Small intestine (tissue), 7 donors: ENCODE data around the gene SFXN5. TPM values are rescaled to one million over a fixed set of nuclear protein-coding genes. Genes with fewer than 3 reads are reported as not detected.

Experiments used
- DNase-seq, 2 donors: peaks; one replicate each; pipeline versions ENCODE4 v3.0.0 to v3.0.0-alpha.2; 2013
- FAIRE-seq: peaks from 2 replicates; lab custom pipeline; 2012; peaks lifted over from hg19 to GRCh38; lab: Jason Lieb, UNC
- H3K27ac ChIP-seq, 3 donors: one replicate each; pipeline ENCODE4 v1.5.1; 2013; ENCODE audit warnings: low read length in 2 of 3, mild to moderate bottlenecking in 2 of 3, control low read depth in 1 of 3, inconsistent platforms in 1 of 3, low read depth in 1 of 3, moderate library complexity in 1 of 3
- H3K27me3 ChIP-seq, 3 donors: one replicate each; pipeline ENCODE4 v1.6.1; 2013; ENCODE audit warnings: low read length in 3 of 3, inconsistent platforms in 1 of 3; ENCODE audit not compliant: control insufficient read depth in 3 of 3, insufficient read depth in 3 of 3
- H3K36me3 ChIP-seq, 3 donors: one replicate each; pipeline ENCODE4 v1.6.1; 2013; ENCODE audit warnings: low read length in 3 of 3, inconsistent platforms in 1 of 3, low read depth in 1 of 3, mild to moderate bottlenecking in 1 of 3, moderate library complexity in 1 of 3; ENCODE audit not compliant: control insufficient read depth in 3 of 3, insufficient read depth in 2 of 3
- H3K4me1 ChIP-seq, 3 donors: one replicate each; pipeline ENCODE4 v1.6.1; 2013; ENCODE audit warnings: low read length in 2 of 3, inconsistent platforms in 1 of 3, low read depth in 1 of 3, mild to moderate bottlenecking in 1 of 3, moderate library complexity in 1 of 3; ENCODE audit not compliant: control insufficient read depth in 3 of 3, insufficient read depth in 2 of 3
- H3K4me3 ChIP-seq, 3 donors: one replicate each; pipeline ENCODE4 v1.5.1; 2013; ENCODE audit warnings: low read length in 3 of 3, control low read depth in 1 of 3, inconsistent platforms in 1 of 3, low read depth in 1 of 3, mild to moderate bottlenecking in 1 of 3, moderate library complexity in 1 of 3
- H3K9me3 ChIP-seq, 2 donors: one replicate each; pipeline ENCODE4 v1.6.1; 2013; ENCODE audit warnings: low read depth in 1 of 2, low read length in 1 of 2; ENCODE audit not compliant: control insufficient read depth in 2 of 2, insufficient read depth in 1 of 2
- WGBS, 3 donors: extraction: QIAGEN DNeasy Blood & Tissue Kit; methylation state at CpG; one replicate each; pipeline ENCODE4 v1.1.7; 2013; 5-methylcytosine and 5-hydroxymethylcytosine counted together
- polyA plus RNA-seq, 4 donors: library from polyadenylated mRNA; stranded (reverse) in 3 of 4; unstranded in 1 of 4; fragments of 200-250 nt in 3 of 4; fragments of 120-200 nt in 1 of 4; gene quantifications; one replicate each; pipeline versions ENCODE4 v1.2.1 to v1.2.3, GENCODE V29; 2013
- donor health status: healthy with polysubstance abuse.
- donor health status: control.
- donor health status: control.
- donor health status: Bipolar disorder and iron deficiency.
- donor health status: healthy.

Gene SFXN5
- polyA plus RNA-seq, 4 donors = 5.4 to 28.5 (median 9.8) TPM

- Histone ChIP-seq H3K27me3 (no peaks in the 10 kb centered on the region), H3K27ac (peak overlapping the region; percentile 5 to 76 (median 72)), H3K9me3 (no peaks in the 10 kb centered on the region), H3K36me3 (peaks cover 0 to 7% (median 0%) of the 10 kb centered on the region in 3 donors), H3K4me1 (peaks cover 0 to 21% (median 2%) of the 10 kb centered on the region in 3 donors), H3K4me3 (peak overlapping the region; percentile 47 to 81 (median 75))
- FAIRE-seq (no peak), DNase-seq (peak; percentile 29 to 78)
- 2 to 6% (median 3%) methylated on average over 43 to 88 of the region's 88 CpGs for WGBS, 3 donors
These were observed 40.8 kb upstream of the SFXN5 start for GRCh38 chr2:73112026-73112912.

- DNase-seq (peak; percentile 58 to 71), FAIRE-seq (no peak)
- peak overlapping the region in 2 of 3 donors; percentile 47 to 81 for H3K4me3 ChIP-seq
- H3K9me3 ChIP-seq = no peaks in the 10 kb centered on the region
- peaks cover 0 to 21% (median 2%) of the 10 kb centered on the region in 3 donors for H3K4me1 ChIP-seq
- WGBS, 3 donors = 15 to 25% (median 22%) methylated on average over 12 to 16 of the region's 16 CpGs
- peak overlapping the region in 2 of 3 donors; percentile 72 to 76 for H3K27ac ChIP-seq
- H3K36me3 ChIP-seq = peaks cover 0 to 11% (median 0%) of the 10 kb centered on the region in 3 donors
- H3K27me3 ChIP-seq = no peaks in the 10 kb centered on the region
These were observed 39.8 kb upstream of the SFXN5 start for GRCh38 chr2:73111073-73112025.

DNA sequence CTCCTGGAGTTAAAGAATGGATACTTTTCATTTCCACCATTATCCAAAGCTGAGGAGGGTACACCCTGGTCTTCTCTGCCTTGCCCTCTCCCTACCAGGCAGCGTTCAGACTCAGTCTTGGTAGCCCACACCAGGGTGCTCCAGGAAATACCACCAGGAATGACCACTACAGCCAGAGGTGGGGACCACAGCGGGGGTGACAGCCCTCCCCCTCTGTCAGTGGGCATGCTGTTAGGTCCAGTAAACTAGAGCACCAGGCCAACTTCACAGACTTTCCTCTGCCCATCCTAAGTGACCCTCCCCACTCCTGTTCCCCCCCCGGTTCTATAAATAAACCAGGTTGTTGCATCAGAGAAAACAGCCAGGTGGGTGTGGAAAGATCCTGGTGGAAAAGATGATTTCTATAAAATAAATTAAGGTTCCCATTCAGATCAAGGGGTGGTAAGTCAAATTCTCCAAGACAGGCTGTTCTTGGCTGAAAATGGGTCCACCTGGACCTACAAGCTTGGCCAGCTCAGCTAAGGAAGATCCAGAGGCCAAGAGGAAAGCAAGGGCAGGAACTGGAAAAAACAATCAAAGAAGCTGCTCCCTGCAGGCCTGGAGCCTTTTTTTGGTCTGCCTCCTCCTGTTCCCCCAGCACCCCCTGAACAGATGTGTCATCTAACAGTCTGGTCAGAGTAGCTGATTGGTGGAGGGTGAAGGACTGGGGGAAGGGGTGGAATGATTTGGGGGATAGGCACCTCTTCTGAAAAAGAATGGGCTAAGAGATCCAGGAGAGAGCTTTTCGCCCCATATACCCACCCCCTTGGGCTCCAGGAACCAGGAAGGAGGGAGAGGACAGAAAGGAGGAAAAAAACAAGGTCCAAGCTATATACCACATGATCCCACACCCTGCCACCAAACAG, 38.9 kb upstream of the SFXN5 start:
- H3K4me3 ChIP-seq = no peak overlapping the region
- peaks cover 0 to 17% (median 0%) of the 10 kb centered on the region in 3 donors for H3K36me3 ChIP-seq
- no peak for DNase-seq
- no peaks in the 10 kb centered on the region for H3K27me3 ChIP-seq
- FAIRE-seq = no peak
- WGBS, 3 donors = 82 to 85% (median 82%) methylated on average over 3 to 4 of the region's 4 CpGs
- no peak overlapping the region for H3K27ac ChIP-seq
- peaks cover 0 to 21% (median 2%) of the 10 kb centered on the region in 3 donors for H3K4me1 ChIP-seq
- H3K9me3 ChIP-seq = no peaks in the 10 kb centered on the region

DNA sequence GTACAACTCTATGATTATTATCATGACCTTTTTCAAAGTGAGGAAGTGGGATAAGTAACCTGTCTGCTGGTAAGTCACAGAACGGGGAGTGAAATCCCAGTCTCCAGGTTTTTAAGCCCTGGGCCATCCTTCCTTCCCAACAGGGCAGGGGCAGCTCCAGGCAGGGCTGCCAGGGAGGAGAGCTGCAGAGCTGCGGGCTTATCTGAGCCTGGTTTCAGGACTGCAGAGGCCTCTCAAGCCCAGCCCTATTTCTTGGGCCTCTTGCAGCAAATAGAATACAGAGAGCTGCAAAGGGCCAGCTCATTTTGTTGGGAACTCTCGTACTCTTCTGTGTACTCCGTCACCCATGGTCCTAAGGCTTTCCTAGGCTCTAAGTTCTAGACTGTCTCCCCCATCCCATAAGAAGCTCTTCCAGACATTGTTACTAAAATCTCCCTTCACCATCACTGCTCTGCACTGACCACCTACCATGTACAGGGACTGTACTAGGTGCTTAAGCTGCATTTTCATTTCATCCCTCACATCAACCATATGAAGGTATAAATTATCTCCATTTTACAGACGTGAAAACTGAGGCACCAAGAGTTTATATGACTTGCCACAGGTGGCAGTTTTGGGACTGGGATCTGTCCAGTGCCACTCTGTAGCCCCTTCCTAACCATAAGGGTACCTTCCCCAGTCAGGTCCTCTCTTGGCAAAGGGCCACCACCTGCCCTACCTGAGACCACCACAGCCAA, 38.1 kb upstream of the SFXN5 start:
- H3K4me1 ChIP-seq = peaks cover 0 to 21% (median 2%) of the 10 kb centered on the region in 3 donors
- no peaks in the 10 kb centered on the region for H3K27me3 ChIP-seq
- no peaks in the 10 kb centered on the region for H3K9me3 ChIP-seq
- H3K27ac ChIP-seq = no peak overlapping the region
- peaks cover 0 to 20% (median 0%) of the 10 kb centered on the region in 3 donors for H3K36me3 ChIP-seq
- WGBS, 3 donors = 85 to 89% (median 86%) methylated on average over 5 of the region's 5 CpGs
- no peak for DNase-seq
- FAIRE-seq = no peak
- H3K4me3 ChIP-seq = no peak overlapping the region

GRCh38 chr2:73107211-73107926, 35.9 kb upstream of the SFXN5 start:
- 67 to 69% (median 67%) methylated on average over 11 to 12 of the region's 12 CpGs for WGBS, 3 donors
- Histone ChIP-seq H3K9me3 (no peaks in the 10 kb centered on the region), H3K27me3 (no peaks in the 10 kb centered on the region), H3K4me3 (no peak overlapping the region), H3K36me3 (peaks cover 0 to 23% (median 0%) of the 10 kb centered on the region in 3 donors), H3K4me1 (peaks cover 0 to 27% (median 2%) of the 10 kb centered on the region in 3 donors), H3K27ac (no peak overlapping the region)
- FAIRE-seq (no peak), DNase-seq (no peak)

GRCh38 chr2:73106791-73107190, 35.3 kb upstream of the SFXN5 start:
- Histone ChIP-seq H3K4me1 (peaks cover 0 to 24% (median 0%) of the 10 kb centered on the region in 3 donors), H3K9me3 (no peaks in the 10 kb centered on the region), H3K36me3 (peaks cover 0 to 24% (median 0%) of the 10 kb centered on the region in 3 donors), H3K27me3 (no peaks in the 10 kb centered on the region), H3K27ac (no peak overlapping the region), H3K4me3 (no peak overlapping the region)
- FAIRE-seq (no peak), DNase-seq (no peak)
- WGBS, 3 donors = 77 to 93% (median 79%) methylated on average over 3 of the region's 3 CpGs

- FAIRE-seq = no peak
- peaks cover 0 to 16% (median 0%) of the 10 kb centered on the region in 3 donors for H3K4me1 ChIP-seq
- H3K4me3 ChIP-seq = no peak overlapping the region
- no peaks in the 10 kb centered on the region for H3K9me3 ChIP-seq
- no peak overlapping the region for H3K27ac ChIP-seq
- peaks cover 0 to 27% (median 0%) of the 10 kb centered on the region in 3 donors for H3K36me3 ChIP-seq
- WGBS, 3 donors = 84 to 95% (median 92%) methylated on average over 2 of the region's 2 CpGs
- H3K27me3 ChIP-seq = no peaks in the 10 kb centered on the region
- no peak for DNase-seq
These were observed 34.0 kb upstream of the SFXN5 start for GRCh38 chr2:73105511-73105971.
